GM12874 (cell line): ENCODE data around the gene ARID1B.

ENCODE experiments used
- CTCF ChIP-seq: IDR thresholded peaks from 2 replicates; pipeline ENCODE4 v1.5.1; 2011; ENCODE audit warnings: low read depth, mild to moderate bottlenecking, control low read depth, low read length, moderate library complexity; ENCODE audit not compliant: insufficient read depth

Gene ARID1B

DNA sequence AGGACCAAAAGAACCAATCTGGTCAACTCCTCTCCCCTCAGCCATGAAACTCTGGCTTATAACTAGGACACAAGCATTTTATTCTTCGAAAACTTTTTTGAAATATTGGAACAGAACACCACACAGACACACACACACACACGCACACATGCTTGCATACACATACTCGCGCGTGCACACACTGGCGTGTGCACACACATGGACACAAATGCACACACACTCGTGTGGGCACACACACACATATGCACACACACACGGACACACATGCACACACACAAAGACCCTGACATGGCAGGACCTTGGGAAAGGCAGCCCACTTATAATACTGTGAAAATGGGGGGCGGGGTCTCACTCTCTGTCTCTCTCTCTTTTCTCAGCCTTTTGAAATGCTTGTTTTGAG lies 482.3 kb downstream of the ARID1B start:
- no peak for TF ChIP-seq CTCF
